ENCODE results near the gene ILF2. TPM values are rescaled to one million over a fixed set of nuclear protein-coding genes. Genes with fewer than 3 reads are reported as not detected.

ILF2 gene
- polyA plus RNA-seq, 4 donors = 58.1 to 145 (median 109) TPM

DNA sequence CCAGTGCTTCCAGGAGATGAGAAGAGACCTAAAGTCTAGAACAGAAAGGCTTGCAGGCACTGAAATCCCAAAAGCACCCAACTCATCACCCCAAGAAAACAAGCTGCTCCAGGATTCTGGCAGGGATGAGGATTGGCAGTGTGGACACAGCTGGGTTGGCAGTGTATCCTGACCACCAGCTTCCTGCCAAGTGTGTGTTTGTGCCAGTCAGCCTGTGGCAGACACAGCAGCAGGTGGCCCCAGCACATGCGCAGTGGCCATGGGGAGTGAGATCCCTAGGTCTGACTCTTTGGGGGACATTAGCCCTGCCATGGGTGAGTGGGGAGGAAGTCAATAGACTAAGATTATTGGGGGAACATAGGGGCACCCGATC lies 20.9 kb downstream of the ILF2 start:
- Histone ChIP-seq H3K27me3 (ENCODE audit: control insufficient read depth in 3 of 3, insufficient read depth in 3 of 3, low read length in 3 of 3) (no peaks in the 10 kb centered on the region), H3K4me3 (ENCODE audit: low read depth in 1 of 3, low read length in 3 of 3) (no peak overlapping the region), H3K4me1 (ENCODE audit: control insufficient read depth in 3 of 3, insufficient read depth in 2 of 3, low read depth in 1 of 3, low read length in 2 of 3) (peaks cover 0 to 19% (median 0%) of the 10 kb centered on the region in 3 donors), H3K9me3 (ENCODE audit: control insufficient read depth in 2 of 2, insufficient read depth in 1 of 2, low read depth in 1 of 2, low read length in 1 of 2) (no peaks in the 10 kb centered on the region), H3K27ac (ENCODE audit: low read depth in 1 of 3, low read length in 2 of 3) (no peak overlapping the region), H3K36me3 (ENCODE audit: control insufficient read depth in 3 of 3, insufficient read depth in 2 of 3, low read depth in 1 of 3, low read length in 3 of 3) (peaks cover 3 to 23% (median 8%) of the 10 kb centered on the region in 3 donors)
- WGBS, 3 donors = 60 to 89% (median 63%) methylated on average over 2 of the region's 2 CpGs
- DNase-seq = no peak
- no peak for FAIRE-seq

DNA sequence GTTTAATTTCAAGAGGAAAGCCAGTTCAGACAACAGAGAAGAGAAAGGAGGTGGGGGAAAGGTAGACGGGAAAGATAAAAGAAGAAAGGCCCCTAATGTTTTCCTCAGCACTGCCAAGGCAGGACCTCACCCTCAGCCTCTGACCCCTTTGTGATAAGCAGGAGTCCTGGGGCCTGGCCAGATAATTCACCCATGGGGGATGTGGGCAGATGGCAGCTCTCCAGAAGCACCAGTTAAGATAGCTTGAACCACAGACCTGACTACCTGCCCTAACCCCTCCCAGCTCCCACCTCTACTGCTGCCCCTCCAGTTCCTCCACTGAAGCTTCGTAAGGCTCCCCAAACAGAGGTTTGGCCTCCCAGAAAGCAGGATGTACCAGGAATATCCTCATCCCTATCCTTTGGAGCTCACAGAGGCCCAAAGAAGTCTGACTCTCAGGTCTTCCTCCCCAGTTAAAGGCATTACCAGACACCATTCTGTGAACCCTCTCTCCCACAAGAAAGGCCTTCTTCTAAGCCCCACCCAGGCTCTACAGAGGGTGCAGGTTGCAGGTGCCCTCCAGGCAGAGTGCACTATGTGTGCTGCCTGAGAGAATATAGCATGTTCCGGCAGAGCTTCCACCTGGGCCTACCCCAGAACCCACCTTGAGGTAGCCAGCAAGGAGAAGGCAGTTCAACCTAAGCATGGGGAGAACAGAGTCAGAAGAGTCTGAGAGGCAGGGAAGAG lies 21.5 kb downstream of the ILF2 start:
- H3K27ac ChIP-seq (ENCODE audit: low read depth in 1 of 3, low read length in 2 of 3) = no peak overlapping the region
- no peak overlapping the region for H3K4me3 ChIP-seq (ENCODE audit: low read depth in 1 of 3, low read length in 3 of 3)
- DNase-seq (no peak), FAIRE-seq (no peak)
- H3K9me3 ChIP-seq (ENCODE audit: control insufficient read depth in 2 of 2, insufficient read depth in 1 of 2, low read depth in 1 of 2, low read length in 1 of 2) = no peaks in the 10 kb centered on the region
- whole genome bisulfite sequencing, 3 donors = 15 to 46% (median 45%) methylated on average over 3 of the region's 3 CpGs
- peaks cover 5 to 25% (median 10%) of the 10 kb centered on the region in 3 donors for H3K36me3 ChIP-seq (ENCODE audit: control insufficient read depth in 3 of 3, insufficient read depth in 2 of 3, low read depth in 1 of 3, low read length in 3 of 3)
- H3K27me3 ChIP-seq (ENCODE audit: control insufficient read depth in 3 of 3, insufficient read depth in 3 of 3, low read length in 3 of 3) = no peaks in the 10 kb centered on the region
- peaks cover 0 to 19% (median 0%) of the 10 kb centered on the region in 3 donors for H3K4me1 ChIP-seq (ENCODE audit: control insufficient read depth in 3 of 3, insufficient read depth in 2 of 3, low read depth in 1 of 3, low read length in 2 of 3)

DNA sequence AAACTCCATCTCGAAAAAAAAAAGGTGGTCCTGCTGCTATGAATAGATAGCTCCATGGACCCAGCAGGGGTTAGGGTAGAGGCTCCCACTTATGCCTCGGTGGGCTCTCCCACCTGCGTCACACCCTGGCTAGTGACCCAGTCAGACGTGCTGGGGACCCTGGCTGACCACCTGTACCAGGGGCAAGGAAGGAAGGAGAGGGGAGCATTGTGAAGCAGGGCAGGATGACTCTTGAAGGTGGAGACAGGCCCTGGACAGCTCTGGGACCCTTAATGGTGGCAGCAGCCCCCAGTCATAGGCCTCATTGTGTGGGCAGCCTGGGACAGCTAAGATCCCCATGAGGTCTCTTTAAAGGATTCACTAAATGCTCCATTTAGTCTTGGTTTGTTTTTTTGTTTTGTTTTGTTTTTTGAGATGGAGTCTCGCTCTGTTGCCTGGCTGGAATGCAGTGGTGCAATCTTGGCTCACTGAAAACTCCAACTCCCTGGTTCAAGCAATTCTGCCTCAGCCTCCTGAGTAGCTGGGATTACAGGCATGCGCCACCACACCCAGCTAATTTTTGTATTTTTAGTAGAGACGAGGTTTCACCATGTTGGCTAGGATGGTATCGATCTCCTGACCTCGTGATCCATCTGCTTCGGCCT lies 22.7 kb downstream of the ILF2 start:
- WGBS, 3 donors = 81 to 88% (median 86%) methylated on average over 10 of the region's 10 CpGs
- DNase-seq (no peak), FAIRE-seq (no peak)
- Histone ChIP-seq H3K4me1 (ENCODE audit: control insufficient read depth in 3 of 3, insufficient read depth in 2 of 3, low read depth in 1 of 3, low read length in 2 of 3) (peaks cover 0 to 24% (median 0%) of the 10 kb centered on the region in 3 donors), H3K36me3 (ENCODE audit: control insufficient read depth in 3 of 3, insufficient read depth in 2 of 3, low read depth in 1 of 3, low read length in 3 of 3) (peaks cover 10 to 28% (median 11%) of the 10 kb centered on the region in 3 donors), H3K27ac (ENCODE audit: low read depth in 1 of 3, low read length in 2 of 3) (no peak overlapping the region), H3K4me3 (ENCODE audit: low read depth in 1 of 3, low read length in 3 of 3) (no peak overlapping the region), H3K9me3 (ENCODE audit: control insufficient read depth in 2 of 2, insufficient read depth in 1 of 2, low read depth in 1 of 2, low read length in 1 of 2) (no peaks in the 10 kb centered on the region), H3K27me3 (ENCODE audit: control insufficient read depth in 3 of 3, insufficient read depth in 3 of 3, low read length in 3 of 3) (no peaks in the 10 kb centered on the region)

- Histone ChIP-seq H3K36me3 (ENCODE audit: control insufficient read depth in 3 of 3, insufficient read depth in 2 of 3, low read depth in 1 of 3, low read length in 3 of 3) (peaks cover 10 to 31% (median 14%) of the 10 kb centered on the region in 3 donors), H3K27me3 (ENCODE audit: control insufficient read depth in 3 of 3, insufficient read depth in 3 of 3, low read length in 3 of 3) (no peaks in the 10 kb centered on the region), H3K4me3 (ENCODE audit: low read depth in 1 of 3, low read length in 3 of 3) (no peak overlapping the region), H3K4me1 (ENCODE audit: control insufficient read depth in 3 of 3, insufficient read depth in 2 of 3, low read depth in 1 of 3, low read length in 2 of 3) (peaks cover 0 to 17% (median 0%) of the 10 kb centered on the region in 3 donors), H3K9me3 (ENCODE audit: control insufficient read depth in 2 of 2, insufficient read depth in 1 of 2, low read depth in 1 of 2, low read length in 1 of 2) (no peaks in the 10 kb centered on the region), H3K27ac (ENCODE audit: low read depth in 1 of 3, low read length in 2 of 3) (no peak overlapping the region)
- no peak for FAIRE-seq
- WGBS, 3 donors = 51 to 55% (median 54%) methylated on average over 2 of the region's 2 CpGs
- DNase-seq = no peak
These were observed 23.5 kb downstream of the ILF2 start for GRCh38 chr1:153647346-153647714.

DNA sequence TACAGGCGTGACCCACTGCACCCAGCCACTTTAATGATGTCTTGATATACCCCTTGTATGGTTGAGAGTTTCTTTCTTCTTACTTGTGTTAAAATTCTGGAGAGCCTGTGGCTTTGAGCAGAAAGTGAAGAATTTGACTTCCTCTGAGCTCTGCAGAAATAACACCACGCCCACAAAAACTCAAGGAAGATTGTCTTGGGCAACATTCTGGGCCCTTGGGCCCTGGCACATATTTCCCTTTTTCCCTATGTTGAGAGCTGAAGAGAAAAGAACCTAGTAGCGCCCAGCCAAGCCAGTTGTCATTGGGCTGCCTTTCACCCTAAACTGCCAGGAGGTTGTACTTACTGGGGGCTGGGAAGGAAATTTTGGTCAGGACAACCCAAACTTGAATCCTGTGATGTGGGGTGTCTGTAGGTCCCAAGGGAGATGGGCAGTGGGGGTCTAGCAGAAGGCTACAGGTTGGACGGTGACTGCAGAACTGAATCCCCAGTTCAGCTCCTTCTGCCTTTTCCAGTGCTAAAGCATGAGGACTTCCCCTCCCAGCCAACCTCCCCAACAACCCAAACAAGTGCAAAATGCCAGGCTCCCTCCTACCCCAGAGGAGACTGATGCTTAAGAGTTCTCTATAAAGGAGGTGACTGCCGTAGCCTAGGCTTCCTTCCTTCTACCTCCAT lies 24.0 kb downstream of the ILF2 start:
- Histone ChIP-seq H3K27ac (ENCODE audit: low read depth in 1 of 3, low read length in 2 of 3) (no peak overlapping the region), H3K9me3 (ENCODE audit: control insufficient read depth in 2 of 2, insufficient read depth in 1 of 2, low read depth in 1 of 2, low read length in 1 of 2) (no peaks in the 10 kb centered on the region), H3K4me3 (ENCODE audit: low read depth in 1 of 3, low read length in 3 of 3) (no peak overlapping the region), H3K4me1 (ENCODE audit: control insufficient read depth in 3 of 3, insufficient read depth in 2 of 3, low read depth in 1 of 3, low read length in 2 of 3) (peaks cover 0 to 17% (median 0%) of the 10 kb centered on the region in 3 donors), H3K27me3 (ENCODE audit: control insufficient read depth in 3 of 3, insufficient read depth in 3 of 3, low read length in 3 of 3) (no peaks in the 10 kb centered on the region), H3K36me3 (ENCODE audit: control insufficient read depth in 3 of 3, insufficient read depth in 2 of 3, low read depth in 1 of 3, low read length in 3 of 3) (peaks cover 10 to 36% (median 17%) of the 10 kb centered on the region in 3 donors)
- FAIRE-seq = no peak
- WGBS, 3 donors = 84 to 92% (median 89%) methylated on average over 4 to 5 of the region's 5 CpGs
- no peak for DNase-seq

- peak in 1 of 2 donors; percentile 61 for DNase-seq
- no peak for FAIRE-seq
- Histone ChIP-seq H3K36me3 (ENCODE audit: control insufficient read depth in 3 of 3, insufficient read depth in 2 of 3, low read depth in 1 of 3, low read length in 3 of 3) (peaks cover 15 to 55% (median 26%) of the 10 kb centered on the region in 3 donors), H3K27me3 (ENCODE audit: control insufficient read depth in 3 of 3, insufficient read depth in 3 of 3, low read length in 3 of 3) (no peaks in the 10 kb centered on the region), H3K4me1 (ENCODE audit: control insufficient read depth in 3 of 3, insufficient read depth in 2 of 3, low read depth in 1 of 3, low read length in 2 of 3) (peaks cover 0 to 7% (median 0%) of the 10 kb centered on the region in 3 donors), H3K4me3 (ENCODE audit: low read depth in 1 of 3, low read length in 3 of 3) (no peak overlapping the region), H3K27ac (ENCODE audit: low read depth in 1 of 3, low read length in 2 of 3) (no peak overlapping the region), H3K9me3 (ENCODE audit: control insufficient read depth in 2 of 2, insufficient read depth in 1 of 2, low read depth in 1 of 2, low read length in 1 of 2) (no peaks in the 10 kb centered on the region)
These were observed 27.0 kb downstream of the ILF2 start for GRCh38 chr1:153643816-153644215.

GRCh38 chr1:153643100-153643499 lies 27.7 kb downstream of the ILF2 start:
- no peaks in the 10 kb centered on the region for H3K27me3 ChIP-seq (ENCODE audit: control insufficient read depth in 3 of 3, insufficient read depth in 3 of 3, low read length in 3 of 3)
- no peaks in the 10 kb centered on the region for H3K9me3 ChIP-seq (ENCODE audit: control insufficient read depth in 2 of 2, insufficient read depth in 1 of 2, low read depth in 1 of 2, low read length in 1 of 2)
- no peak overlapping the region for H3K4me3 ChIP-seq (ENCODE audit: low read depth in 1 of 3, low read length in 3 of 3)
- no peak overlapping the region for H3K27ac ChIP-seq (ENCODE audit: low read depth in 1 of 3, low read length in 2 of 3)
- peaks cover 18 to 60% (median 26%) of the 10 kb centered on the region in 3 donors for H3K36me3 ChIP-seq (ENCODE audit: control insufficient read depth in 3 of 3, insufficient read depth in 2 of 3, low read depth in 1 of 3, low read length in 3 of 3)
- peaks cover 0 to 10% (median 0%) of the 10 kb centered on the region in 3 donors for H3K4me1 ChIP-seq (ENCODE audit: control insufficient read depth in 3 of 3, insufficient read depth in 2 of 3, low read depth in 1 of 3, low read length in 2 of 3)
- FAIRE-seq = no peak
- WGBS, 3 donors = 90 to 94% (median 92%) methylated on average over 11 of the region's 11 CpGs
- DNase-seq = no peak

GRCh38 chr1:153642161-153642560 lies 28.6 kb downstream of the ILF2 start:
- Histone ChIP-seq H3K4me1 (ENCODE audit: control insufficient read depth in 3 of 3, insufficient read depth in 2 of 3, low read depth in 1 of 3, low read length in 2 of 3) (peaks cover 0 to 16% (median 0%) of the 10 kb centered on the region in 3 donors), H3K36me3 (ENCODE audit: control insufficient read depth in 3 of 3, insufficient read depth in 2 of 3, low read depth in 1 of 3, low read length in 3 of 3) (peaks cover 20 to 58% (median 26%) of the 10 kb centered on the region in 3 donors), H3K9me3 (ENCODE audit: control insufficient read depth in 2 of 2, insufficient read depth in 1 of 2, low read depth in 1 of 2, low read length in 1 of 2) (no peaks in the 10 kb centered on the region), H3K27ac (ENCODE audit: low read depth in 1 of 3, low read length in 2 of 3) (no peak overlapping the region), H3K27me3 (ENCODE audit: control insufficient read depth in 3 of 3, insufficient read depth in 3 of 3, low read length in 3 of 3) (no peaks in the 10 kb centered on the region), H3K4me3 (ENCODE audit: low read depth in 1 of 3, low read length in 3 of 3) (no peak overlapping the region)
- FAIRE-seq (no peak), DNase-seq (no peak)
- 86 to 91% (median 88%) methylated on average over 11 of the region's 11 CpGs for WGBS, 3 donors
